Common myeloid progenitor, CD34-positive (primary cell): ENCODE results near the gene ABHD14A.

ENCODE experiments used
- CTCF ChIA-PET: fragments of 350-600 bp; sonication (Branson Sonifier 250); formaldehyde crosslinking; loops from one replicate; lab custom pipeline; 2021; ENCODE audit warnings: antibody characterized with exemption; lab: Charles Lee
- POLR2A ChIA-PET: fragments of 350-600 bp; sonication (Branson Sonifier 250); formaldehyde crosslinking; loops from one replicate; lab custom pipeline; 2021; ENCODE audit warnings: antibody characterized with exemption; lab: Charles Lee
- DNase-seq, 3 donors: peaks; one replicate each; pipeline versions ENCODE4 v3.0.0 to v3.0.0-alpha.2; 2013
- H3K27ac ChIP-seq, 2 experiments: 1 replicate in 1 of 2; 2 replicates in 1 of 2; pipeline ENCODE4 v1.7.0; 2013; ENCODE audit warnings: inconsistent platforms in 2 of 2, low read length in 2 of 2, mild to moderate bottlenecking in 2 of 2, low read depth in 1 of 2, moderate library complexity in 1 of 2; ENCODE audit not compliant: severe bottlenecking in 2 of 2, insufficient read depth in 1 of 2, poor library complexity in 1 of 2
- H3K27me3 ChIP-seq, 5 experiments: replicated peaks in 2 of 5; 1 replicate in 3 of 5; 2 replicates in 2 of 5; pipeline versions ENCODE4 v1.6.1 to v1.7.0; 2013; ENCODE audit warnings: low read length in 4 of 5, mild to moderate bottlenecking in 2 of 5, moderate library complexity in 2 of 5, inconsistent platforms in 1 of 5; ENCODE audit not compliant: insufficient read depth in 5 of 5, control insufficient read depth in 4 of 5
- H3K36me3 ChIP-seq, 4 experiments: 1 replicate in 2 of 4; 2 replicates in 2 of 4; pipeline versions ENCODE4 v1.6.1 to v1.7.0; 2013; ENCODE audit warnings: low read length in 3 of 4, control low read depth in 1 of 4, mild to moderate bottlenecking in 1 of 4; ENCODE audit not compliant: control insufficient read depth in 4 of 4, insufficient read depth in 4 of 4
- H3K4me1 ChIP-seq, 4 experiments: 1 replicate in 3 of 4; 2 replicates in 1 of 4; pipeline versions ENCODE4 v1.6.1 to v1.7.1; 2013; ENCODE audit warnings: low read length in 3 of 4, mild to moderate bottlenecking in 3 of 4, control low read depth in 1 of 4, inconsistent platforms in 1 of 4, moderate library complexity in 1 of 4; ENCODE audit not compliant: control insufficient read depth in 4 of 4, insufficient read depth in 4 of 4; ENCODE audit errors: control extremely low read depth in 1 of 4
- H3K4me3 ChIP-seq, 7 experiments: 1 replicate in 4 of 7; 2 replicates in 3 of 7; pipeline versions ENCODE4 v1.5.1 to v1.7.0; 2013; ENCODE audit warnings: mild to moderate bottlenecking in 7 of 7, low read length in 6 of 7, moderate library complexity in 6 of 7, inconsistent platforms in 2 of 7, low read depth in 2 of 7, control low read depth in 1 of 7; ENCODE audit not compliant: insufficient read depth in 4 of 7, control insufficient read depth in 1 of 7; ENCODE audit errors: extremely low read depth in 1 of 7
- H3K9me3 ChIP-seq, 5 experiments: 1 replicate in 4 of 5; 2 replicates in 1 of 5; pipeline versions ENCODE4 v1.6.1 to v1.7.1; 2013; ENCODE audit warnings: low read length in 4 of 5, mild to moderate bottlenecking in 2 of 5, inconsistent platforms in 1 of 5, low read depth in 1 of 5, moderate library complexity in 1 of 5; ENCODE audit not compliant: control insufficient read depth in 4 of 5, insufficient read depth in 2 of 5; ENCODE audit errors: control extremely low read depth in 1 of 5
- WGBS: methylation state at CpG from one replicate; pipeline ENCODE4 v1.1.5; 2013; ENCODE audit not compliant: insufficient coverage; 5-methylcytosine and 5-hydroxymethylcytosine counted together

Gene ABHD14A

DNA sequence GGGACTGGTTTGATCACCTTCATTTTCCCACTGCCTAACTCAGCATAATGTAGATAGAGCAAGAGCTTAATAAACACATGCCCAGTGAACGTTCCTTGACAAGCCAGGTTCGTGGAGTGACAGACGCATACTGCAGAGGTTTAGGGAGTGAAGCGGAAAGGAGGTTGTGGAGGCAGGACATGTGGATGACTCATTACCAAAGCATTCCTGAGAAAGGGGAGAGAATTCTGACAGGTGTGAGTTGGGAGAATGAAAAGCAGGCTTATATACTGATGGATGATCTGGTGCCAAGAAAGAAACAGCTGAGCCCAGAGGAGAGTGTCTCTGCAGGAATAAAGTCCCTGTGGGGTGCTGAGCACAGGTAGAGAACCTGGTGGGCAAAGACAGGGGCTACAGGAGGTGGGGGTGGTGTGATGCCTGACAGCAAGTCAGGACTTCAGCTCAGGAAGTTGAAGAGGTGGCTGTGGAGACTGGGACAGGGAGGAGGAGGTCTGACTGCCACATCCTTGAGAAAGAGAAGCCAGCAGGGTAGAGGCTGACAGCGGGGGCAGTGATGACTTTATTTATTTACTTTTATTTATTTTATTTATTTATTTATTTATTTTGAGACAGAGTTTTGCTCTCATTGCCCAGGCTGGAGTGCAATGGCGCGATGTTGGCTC is 23.2 kb downstream of the ABHD14A start:
- DNase-seq, result no peak
- ChIA-PET CTCF (interaction anchor here (0.6 to 2.1 kb wide), 11 partner anchors 14 to 148 kb away, joined by 3 to 7 read pairs (median 4); partner anchors contain the start of gene ACY1), POLR2A (no interaction called here)
- 87% methylated on average over 4 of the region's 7 CpGs for WGBS
- H3K36me3 ChIP-seq, result peaks cover 4 to 21% (median 10%) of the 10 kb centered on the region in 4 experiments
- peaks cover 6 to 24% (median 19%) of the 10 kb centered on the region in 4 experiments for H3K4me1 ChIP-seq
- no peak overlapping the region for H3K4me3 ChIP-seq
- no peaks in the 10 kb centered on the region for H3K27me3 ChIP-seq
- no peak overlapping the region for H3K27ac ChIP-seq
- no peaks in the 10 kb centered on the region for H3K9me3 ChIP-seq

- CTCF ChIA-PET, result interaction anchor here (0.6 to 2.1 kb wide), 10 partner anchors 14 to 148 kb away, joined by 3 to 7 read pairs (median 4); partner anchors contain the start of gene ACY1
These were observed 23.9 kb downstream of the ABHD14A start for GRCh38 chr3:51998774-51999173.

DNA sequence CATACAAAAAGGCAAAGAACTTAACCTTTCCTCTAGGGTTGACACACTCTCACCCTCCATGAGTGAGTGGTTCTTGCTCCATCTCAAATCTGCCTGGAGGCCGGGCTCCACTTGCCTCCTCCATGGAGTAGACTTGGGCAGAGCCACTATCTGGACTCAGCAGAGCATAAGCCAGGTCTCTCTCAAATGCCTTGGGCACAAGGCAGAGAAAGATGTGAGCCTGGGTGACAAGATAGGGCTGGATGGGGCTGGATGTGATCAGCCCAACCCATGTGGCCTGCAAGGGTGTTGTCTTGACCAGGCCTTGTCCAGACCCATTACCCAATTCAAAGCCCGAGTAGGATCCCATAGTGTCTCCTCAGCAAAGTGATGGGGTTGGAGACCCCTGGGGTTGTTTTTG is 25.0 kb downstream of the ABHD14A start:
- WGBS, result no CpG with 5 or more reads among the region's 2 CpGs
- H3K27ac ChIP-seq, result no peak overlapping the region
- POLR2A ChIA-PET, result no interaction called here
- no peaks in the 10 kb centered on the region for H3K9me3 ChIP-seq
- no peak for DNase-seq
- no peaks in the 10 kb centered on the region for H3K27me3 ChIP-seq
- CTCF ChIA-PET, result interaction anchor here (1.0 to 9.0 kb wide), 5 partner anchors 53 to 161 kb away, joined by 4 to 169 read pairs (median 50); no protein-coding TSS in a partner anchor
- peaks cover 3 to 20% (median 10%) of the 10 kb centered on the region in 4 experiments for H3K4me1 ChIP-seq
- H3K36me3 ChIP-seq, result peaks cover 0 to 6% (median 0%) of the 10 kb centered on the region in 4 experiments
- no peak overlapping the region for H3K4me3 ChIP-seq

More at GRCh38 chr3:51998774-51999173, 23.9 kb downstream of the ABHD14A start:
- H3K36me3 ChIP-seq, result peaks cover 4 to 16% (median 7%) of the 10 kb centered on the region in 4 experiments
- H3K27me3 ChIP-seq, result no peaks in the 10 kb centered on the region
- peaks cover 6 to 24% (median 19%) of the 10 kb centered on the region in 4 experiments for H3K4me1 ChIP-seq
- POLR2A ChIA-PET, result no interaction called here
- 96% methylated on average over 7 of the region's 7 CpGs for WGBS
- no peak overlapping the region for H3K27ac ChIP-seq
- H3K4me3 ChIP-seq, result no peak overlapping the region
- no peaks in the 10 kb centered on the region for H3K9me3 ChIP-seq
- DNase-seq, result no peak

DNA sequence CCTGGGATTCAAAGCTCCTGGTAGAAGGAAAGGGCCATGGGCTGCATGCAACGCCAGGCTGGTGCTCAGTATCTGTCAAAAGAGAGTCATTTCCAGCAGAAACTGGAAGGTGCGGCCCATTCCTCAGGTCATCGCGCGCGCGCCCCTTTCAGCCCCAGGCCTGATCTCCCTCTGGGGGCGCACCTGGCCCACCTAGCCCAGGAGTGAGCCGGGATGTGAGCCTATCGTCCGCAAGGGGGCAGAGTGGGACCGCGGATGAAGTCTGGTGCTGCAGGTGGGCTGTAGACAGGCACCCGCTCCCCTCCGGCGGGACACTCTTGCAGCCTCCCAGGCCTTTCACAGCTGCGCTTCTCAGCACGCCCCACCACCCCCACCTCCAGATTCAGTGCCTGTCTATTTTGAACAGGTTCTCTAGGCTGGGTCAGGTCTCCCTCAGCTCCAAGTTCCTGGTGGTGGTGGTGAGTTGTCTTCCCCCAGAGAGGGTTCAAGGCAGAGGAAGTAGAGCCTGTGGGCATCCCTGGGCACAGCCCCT is 26.6 kb downstream of the ABHD14A start:
- H3K36me3 ChIP-seq, result no peaks in the 10 kb centered on the region
- H3K4me1 ChIP-seq, result peaks cover 0 to 32% (median 19%) of the 10 kb centered on the region in 4 experiments
- CTCF ChIA-PET, result interaction anchor here (0.7 to 9.0 kb wide), 28 partner anchors 10 to 338 kb away, joined by 3 to 169 read pairs (median 4); partner anchors contain the start of genes ABHD14B and DUSP7
- peak; percentile 83 to 91 (median 88) for DNase-seq
- WGBS, result 2% methylated on average over 14 of the region's 18 CpGs
- POLR2A ChIA-PET, result interaction anchor here (0.6 to 0.9 kb wide), 2 partner anchors 52 to 120 kb away, joined by 3 to 4 read pairs; no protein-coding TSS in a partner anchor
- H3K27me3 ChIP-seq, result no peaks in the 10 kb centered on the region
- no peak overlapping the region for H3K27ac ChIP-seq
- peak overlapping the region in 2 of 7 experiments; percentile 11 to 25 for H3K4me3 ChIP-seq
- H3K9me3 ChIP-seq, result no peaks in the 10 kb centered on the region

GRCh38 chr3:52002748-52003147 is 27.9 kb downstream of the ABHD14A start:
- POLR2A ChIA-PET, result no interaction called here
- Histone ChIP-seq H3K9me3 (no peaks in the 10 kb centered on the region), H3K27ac (no peak overlapping the region), H3K4me3 (no peak overlapping the region), H3K4me1 (peaks cover 0 to 35% (median 20%) of the 10 kb centered on the region in 4 experiments), H3K36me3 (no peaks in the 10 kb centered on the region), H3K27me3 (no peaks in the 10 kb centered on the region)
- CTCF ChIA-PET, result interaction anchor here (0.9 to 9.0 kb wide), 14 partner anchors 11 to 337 kb away, joined by 3 to 169 read pairs (median 10); partner anchors contain the start of gene DUSP7
- 94% methylated on average over 4 of the region's 6 CpGs for WGBS
- no peak for DNase-seq

DNA sequence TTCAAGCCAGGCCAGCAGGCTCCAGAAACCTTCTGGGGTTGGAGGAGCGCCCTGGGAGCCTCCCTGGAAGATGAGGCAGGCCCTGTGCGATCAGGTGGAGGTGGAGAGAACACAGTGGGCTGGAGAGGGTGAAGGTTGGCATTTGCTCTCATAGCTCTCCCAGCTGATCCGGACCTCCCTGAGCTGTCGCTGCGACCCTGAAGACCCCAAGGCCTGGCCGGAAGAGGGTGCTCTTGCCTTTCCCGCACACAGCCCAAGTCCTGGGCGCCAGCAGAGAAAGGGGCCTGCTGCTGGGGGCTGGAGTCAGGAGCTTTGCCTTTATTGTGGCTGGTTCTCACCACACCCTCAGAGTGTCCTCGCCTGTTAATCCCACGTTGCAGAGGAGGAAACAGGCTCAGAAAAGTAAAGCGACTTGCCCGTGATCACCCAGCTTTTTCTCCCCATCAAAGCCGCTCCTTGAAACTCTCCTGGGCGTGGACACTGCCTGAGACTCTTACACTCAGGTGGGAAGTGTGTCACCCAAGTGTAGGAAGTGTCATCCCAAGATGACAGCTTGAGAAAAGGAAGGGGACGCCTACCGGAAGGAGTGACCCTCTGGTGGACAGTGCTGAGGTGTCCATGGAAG is 29.4 kb downstream of the ABHD14A start:
- POLR2A ChIA-PET, result no interaction called here

More for the DNA sequence above, 29.4 kb downstream of the ABHD14A start:
- Histone ChIP-seq H3K9me3 (no peaks in the 10 kb centered on the region), H3K4me3 (no peak overlapping the region), H3K27ac (no peak overlapping the region), H3K4me1 (peaks cover 0 to 32% (median 20%) of the 10 kb centered on the region in 4 experiments), H3K36me3 (no peaks in the 10 kb centered on the region), H3K27me3 (no peaks in the 10 kb centered on the region)
- DNase-seq, result peak in 2 of 3 donors; percentile 25 to 26
- CTCF ChIA-PET, result interaction anchor here (1.1 to 9.0 kb wide), 8 partner anchors 12 to 146 kb away, joined by 3 to 169 read pairs (median 31); partner anchors contain the start of gene DUSP7
- 67% methylated on average over 14 of the region's 16 CpGs for WGBS
